Left ventricle myocardium inferior (tissue), 1 donor: ENCODE measurements around the gene SYCN. TPM values are rescaled to one million over a fixed set of nuclear protein-coding genes. Genes with fewer than 3 reads are reported as not detected.

Experiments
- DNase-seq: peaks from one replicate; pipeline ENCODE4 v3.0.0-alpha.2; 2020
- H3K27ac ChIP-seq: fragments of 200-600 bp; replicated peaks from 2 replicates; pipeline ENCODE4 v1.8.0; 2021
- H3K27me3 ChIP-seq: fragments of 200-600 bp; 2 replicates; pipeline ENCODE4 v1.8.0; 2021; ENCODE audit warnings: low read depth
- H3K36me3 ChIP-seq: fragments of 200-600 bp; 2 replicates; pipeline ENCODE4 v1.8.0; 2021
- H3K4me1 ChIP-seq: fragments of 200-600 bp; 2 replicates; pipeline ENCODE4 v1.8.0; 2021
- H3K4me3 ChIP-seq: fragments of 200-600 bp; 2 replicates; pipeline ENCODE4 v1.8.0; 2021; ENCODE audit warnings: mild to moderate bottlenecking, moderate library complexity
- H3K9me3 ChIP-seq: fragments of 200-600 bp; replicated peaks from 2 replicates; pipeline ENCODE4 v1.8.0; 2021
- CTCF ChIP-seq: fragments of 200-600 bp; IDR thresholded peaks from 2 replicates; pipeline ENCODE4 v1.8.0; 2021; ENCODE audit warnings: antibody characterized with exemption, mild to moderate bottlenecking, borderline replicate concordance
- intact Hi-C: fragments of 100-400 bp; cut with micrococcal nuclease; formaldehyde crosslinking; loops from one replicate; pipeline ENCODE4 v1.11.0; 2022
- total RNA-seq: library from RNA; stranded (reverse); fragmentation: NEBNext Ultra II Directional; extraction: Animal tissue kit (Norgen Biotek cat#: 25700); gene quantifications from one replicate; pipeline ENCODE4 v1.2.1, GENCODE V29; 2021
- donor health status: DM: no; HTN: yes; CAD: no; lungs with severe emphysema.

The SYCN gene
- total RNA-seq, 1 donor from 2014 or later, result not detected

GRCh38 chr19:39157275-39157996 lies 46.6 kb downstream of the SYCN start:
- intact Hi-C loops, result no loop called here
- no peaks in the 10 kb centered on the region for H3K27me3 ChIP-seq

GRCh38 chr19:39156326-39157230 lies 47.5 kb downstream of the SYCN start:
- Histone ChIP-seq H3K36me3 (no peaks in the 10 kb centered on the region), H3K27ac (no peak overlapping the region), H3K27me3 (no peaks in the 10 kb centered on the region), H3K4me3 (no peak overlapping the region), H3K9me3 (no peaks in the 10 kb centered on the region), H3K4me1 (peaks cover 40% of the 10 kb centered on the region)
- DNase-seq, result no peak
- TF ChIP-seq CTCF, result no peak
- intact Hi-C loops, result no loop called here

More at GRCh38 chr19:39157275-39157996, 46.6 kb downstream of the SYCN start:
- H3K9me3 ChIP-seq, result no peaks in the 10 kb centered on the region
- no peak overlapping the region for H3K4me3 ChIP-seq
- no peaks in the 10 kb centered on the region for H3K36me3 ChIP-seq
- no peak overlapping the region for H3K27ac ChIP-seq
- no peak for TF ChIP-seq CTCF
- no peak for DNase-seq
- peaks cover 39% of the 10 kb centered on the region for H3K4me1 ChIP-seq

GRCh38 chr19:39155741-39156140 lies 48.3 kb downstream of the SYCN start:
- no peak for DNase-seq
- H3K27ac ChIP-seq, result no peak overlapping the region
- no peaks in the 10 kb centered on the region for H3K27me3 ChIP-seq
- intact Hi-C loops, result no loop called here
- no peak overlapping the region for H3K4me3 ChIP-seq
- no peaks in the 10 kb centered on the region for H3K36me3 ChIP-seq
- H3K4me1 ChIP-seq, result peaks cover 44% of the 10 kb centered on the region
- no peaks in the 10 kb centered on the region for H3K9me3 ChIP-seq
- no peak for TF ChIP-seq CTCF

- Histone ChIP-seq H3K27ac (no peak overlapping the region), H3K9me3 (no peaks in the 10 kb centered on the region), H3K36me3 (no peaks in the 10 kb centered on the region), H3K4me1 (peaks cover 44% of the 10 kb centered on the region), H3K27me3 (no peaks in the 10 kb centered on the region), H3K4me3 (no peak overlapping the region)
- intact Hi-C loops, result no loop called here
- DNase-seq, result no peak
- no peak for TF ChIP-seq CTCF
Observed at GRCh38 chr19:39155114-39155700, 48.9 kb downstream of the SYCN start.

- no peak for DNase-seq
Observed at GRCh38 chr19:39154629-39155100, 49.4 kb downstream of the SYCN start.

More at GRCh38 chr19:39154629-39155100, 49.4 kb downstream of the SYCN start:
- Histone ChIP-seq H3K36me3 (no peaks in the 10 kb centered on the region), H3K27me3 (no peaks in the 10 kb centered on the region), H3K27ac (no peak overlapping the region), H3K4me1 (peaks cover 44% of the 10 kb centered on the region), H3K4me3 (no peak overlapping the region), H3K9me3 (no peaks in the 10 kb centered on the region)
- no peak for TF ChIP-seq CTCF
- intact Hi-C loops, result no loop called here
